ENCODE data around the gene TANGO6.

Gene TANGO6

DNA sequence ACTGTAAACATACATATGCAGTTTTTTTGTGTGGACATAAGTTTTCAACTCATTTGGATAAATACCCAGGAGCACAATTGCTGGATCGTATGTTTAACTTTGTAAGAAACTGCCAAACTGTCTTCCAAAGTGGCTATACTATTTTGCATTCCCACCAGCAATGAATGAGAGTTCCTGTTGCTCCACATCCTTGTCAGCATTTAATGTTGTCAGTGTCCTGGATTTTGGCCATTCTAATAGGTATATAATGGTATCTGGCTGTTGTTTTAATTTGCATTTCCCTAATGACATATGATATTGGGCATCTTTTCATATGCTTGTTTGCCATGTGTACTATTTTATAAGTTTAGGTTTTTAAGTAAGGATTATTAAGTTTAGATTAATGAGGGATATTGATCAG, 14.1 kb downstream of the TANGO6 start:
- in situ Hi-C loops (cut with MboI; ENCODE audit: low sequenced_read_pairs, unreplicated experiment) = loop anchor here (25.0 kb wide), 1 partner anchor 255 kb away; the partner anchor contains the start of gene HAS3
- no peak for TF ChIP-seq CTCF (IDR thresholded peaks at IDR 0.05; ENCODE audit: borderline replicate concordance, control extremely low read depth, extremely low read depth, insufficient read depth, missing control alignments)
- DNase-seq (ENCODE audit: low spot score) = no peak

DNA sequence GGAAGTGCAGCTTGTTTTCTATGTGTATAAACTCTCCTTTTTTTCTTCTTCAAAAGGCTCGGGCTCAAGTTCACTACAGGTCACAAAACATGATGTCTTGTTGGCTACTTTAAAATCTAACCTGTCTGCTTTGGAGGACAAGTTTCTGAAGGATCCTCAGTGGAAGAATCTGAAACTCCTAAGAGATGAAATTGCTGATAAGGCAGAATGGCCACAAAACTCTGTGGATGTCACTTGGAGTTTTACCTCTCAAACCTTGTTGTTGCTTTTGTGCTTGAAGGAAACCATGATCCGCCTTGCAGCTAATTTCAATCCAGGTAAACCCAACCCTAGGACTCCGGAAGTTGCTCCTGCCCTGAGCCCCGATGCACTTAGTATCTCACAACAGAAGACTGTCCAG, 16.5 kb downstream of the TANGO6 start:
- TF ChIP-seq CTCF (IDR thresholded peaks at IDR 0.05; ENCODE audit: borderline replicate concordance, control extremely low read depth, extremely low read depth, insufficient read depth, missing control alignments) = no peak
- in situ Hi-C loops (cut with MboI; ENCODE audit: low sequenced_read_pairs, unreplicated experiment) = loop anchor here (25.0 kb wide), 1 partner anchor 252 kb away; the partner anchor contains the start of gene HAS3
- no peak for DNase-seq (ENCODE audit: low spot score)

- no peak for TF ChIP-seq CTCF (IDR thresholded peaks at IDR 0.05; ENCODE audit: borderline replicate concordance, control extremely low read depth, extremely low read depth, insufficient read depth, missing control alignments)
- in situ Hi-C loops (cut with MboI; ENCODE audit: low sequenced_read_pairs, unreplicated experiment) = loop anchor here (25.0 kb wide), 1 partner anchor 251 kb away; the partner anchor contains the start of gene HAS3
- DNase-seq (ENCODE audit: low spot score) = no peak
Measured at GRCh38 chr16:68860978-68861892, 17.9 kb downstream of the TANGO6 start.

- in situ Hi-C loops (cut with MboI; ENCODE audit: low sequenced_read_pairs, unreplicated experiment) = loop anchor here (25.0 kb wide), 1 partner anchor 245 kb away; the partner anchor contains the start of gene HAS3
- TF ChIP-seq CTCF (IDR thresholded peaks at IDR 0.05; ENCODE audit: borderline replicate concordance, control extremely low read depth, extremely low read depth, insufficient read depth, missing control alignments) = no peak
- no peak for DNase-seq (ENCODE audit: low spot score)
Measured at GRCh38 chr16:68866933-68867332, 23.6 kb downstream of the TANGO6 start.

DNA sequence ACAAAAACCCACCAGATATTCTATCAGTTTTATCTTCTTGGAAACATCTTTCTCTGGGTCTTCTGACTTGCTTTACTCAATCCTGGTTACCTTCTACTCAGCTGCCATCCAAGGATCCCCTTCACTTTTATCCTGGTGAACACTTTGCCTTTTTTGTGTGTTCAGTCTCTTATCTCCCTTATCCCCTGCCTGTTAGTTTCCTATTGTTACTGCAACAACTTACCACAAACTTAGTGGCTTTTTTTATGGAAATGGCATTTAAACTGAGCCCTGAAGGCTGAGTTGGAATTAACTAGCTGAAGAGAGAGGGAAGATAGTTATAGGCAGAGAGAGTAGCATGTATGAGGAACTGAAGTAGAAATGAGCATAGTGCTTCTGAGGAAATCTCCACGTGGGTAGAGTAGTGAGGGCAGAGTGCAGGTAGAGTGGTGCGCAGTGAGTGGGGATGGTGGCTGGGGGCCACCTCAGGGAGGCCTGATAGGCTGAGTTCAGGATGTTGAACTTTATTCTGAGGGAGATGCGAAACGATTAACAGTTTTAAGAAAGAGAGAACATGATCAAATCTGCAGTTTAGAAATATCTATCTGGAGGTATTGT, 26.3 kb downstream of the TANGO6 start:
- no peak for DNase-seq (ENCODE audit: low spot score)
- TF ChIP-seq CTCF (IDR thresholded peaks at IDR 0.05; ENCODE audit: borderline replicate concordance, control extremely low read depth, extremely low read depth, insufficient read depth, missing control alignments) = no peak
- in situ Hi-C loops (cut with MboI; ENCODE audit: low sequenced_read_pairs, unreplicated experiment) = loop anchor here (25.0 kb wide), 1 partner anchor 243 kb away; the partner anchor contains the start of gene HAS3

DNA sequence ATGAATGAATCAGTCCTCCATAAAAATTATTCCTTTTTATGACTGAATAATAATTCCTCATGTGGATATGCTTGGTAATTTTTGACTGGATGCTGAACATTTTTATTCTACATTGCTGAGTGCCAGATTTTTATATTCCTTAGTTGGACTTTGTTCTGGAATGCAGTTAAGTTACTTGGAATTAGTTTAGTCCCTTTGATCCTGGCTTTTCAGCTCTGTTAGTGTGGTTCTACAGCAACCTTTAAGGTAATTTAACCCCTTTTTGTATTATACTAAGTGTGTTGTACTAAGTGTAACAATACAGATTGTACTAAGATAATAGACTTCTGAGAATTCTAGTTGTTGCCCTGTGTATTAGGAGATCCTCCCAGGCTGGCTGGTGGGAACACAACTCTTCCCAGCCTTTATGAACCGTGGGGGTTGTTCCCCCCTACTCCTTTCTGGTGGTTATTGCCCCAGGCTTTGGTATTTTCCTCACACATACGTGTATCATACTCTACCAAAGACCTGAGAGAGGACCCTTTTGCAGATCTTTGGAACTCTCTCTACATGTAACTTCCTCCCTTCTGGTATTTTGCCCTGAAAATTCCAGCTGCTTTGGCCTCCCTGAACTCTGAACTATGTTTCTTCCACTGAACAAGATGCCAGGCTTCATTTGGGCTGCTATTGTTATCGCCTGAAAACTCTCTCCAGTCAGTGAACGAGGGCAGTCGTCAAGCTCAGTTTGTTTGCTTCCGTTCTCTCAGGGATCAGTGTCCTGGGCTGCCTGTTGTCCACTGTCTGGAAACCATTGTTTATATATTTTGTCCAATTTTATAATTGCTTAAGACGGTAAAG, 30.5 kb downstream of the TANGO6 start:
- in situ Hi-C loops (cut with MboI; ENCODE audit: low sequenced_read_pairs, unreplicated experiment) = loop anchor here (25.0 kb wide), 1 partner anchor 238 kb away; the partner anchor contains the start of gene HAS3
- no peak for DNase-seq (ENCODE audit: low spot score)

More for the DNA sequence above, 30.5 kb downstream of the TANGO6 start:
- TF ChIP-seq CTCF (IDR thresholded peaks at IDR 0.05; ENCODE audit: borderline replicate concordance, control extremely low read depth, extremely low read depth, insufficient read depth, missing control alignments) = no peak

All from GM13976 (cell line).